ENCODE measurements around the gene RAD51B. TPM values are rescaled to one million over a fixed set of nuclear protein-coding genes. Genes with fewer than 3 reads are reported as not detected.

The RAD51B gene
- total RNA-seq, 4 donors from 2014 or later, result 14.0 to 16.4 (median 14.8) TPM

GRCh38 chr14:68503186-68503825 is 683.7 kb downstream of the RAD51B start:
- intact Hi-C loops (cut with DNase I), result no loop called here
- Histone ChIP-seq H3K9me3 (no peaks in the 10 kb centered on the region), H3K27me3 (no peaks in the 10 kb centered on the region), H3K4me1 (peaks cover 47 to 69% of the 10 kb centered on the region in 2 donors), H3K27ac (peak overlapping the region; percentile 83 to 93 (median 92)), H3K4me3 (replicated peaks in 1 of 3) (no peak overlapping the region), H3K36me3 (no peaks in the 10 kb centered on the region)
- TF ChIP-seq CTCF (IDR thresholded peaks at IDR 0.05), result no peak
- no peak for TF ChIP-seq POLR2A (IDR thresholded peaks at IDR 0.05)
- no peak for DNase-seq
- WGBS, 2 donors, result 95% methylated on average over 7 of the region's 7 CpGs

GRCh38 chr14:68504861-68505260 is 685.3 kb downstream of the RAD51B start:
- WGBS, 2 donors, result 96 to 98% methylated on average over 8 of the region's 8 CpGs
- Histone ChIP-seq H3K27me3 (no peaks in the 10 kb centered on the region), H3K36me3 (no peaks in the 10 kb centered on the region), H3K4me1 (peaks cover 48 to 80% of the 10 kb centered on the region in 2 donors), H3K4me3 (replicated peaks in 1 of 3) (no peak overlapping the region), H3K27ac (peak overlapping the region in 2 of 3 donors; percentile 84 to 91), H3K9me3 (no peaks in the 10 kb centered on the region)
- TF ChIP-seq CTCF (IDR thresholded peaks at IDR 0.05) (no peak), POLR2A (IDR thresholded peaks at IDR 0.05) (no peak)
- DNase-seq, result no peak
- intact Hi-C loops (cut with DNase I), result no loop called here

- intact Hi-C loops (cut with DNase I), result no loop called here
- Histone ChIP-seq H3K36me3 (no peaks in the 10 kb centered on the region), H3K27ac (peak overlapping the region; percentile 73 to 91 (median 84)), H3K4me3 (replicated peaks in 1 of 3) (no peak overlapping the region), H3K27me3 (no peaks in the 10 kb centered on the region), H3K9me3 (no peaks in the 10 kb centered on the region), H3K4me1 (peaks cover 48 to 83% of the 10 kb centered on the region in 2 donors)
- WGBS, 2 donors, result 40 to 42% methylated on average over 17 of the region's 17 CpGs
- peak; percentile 50 to 55 for DNase-seq
- TF ChIP-seq POLR2A (IDR thresholded peaks at IDR 0.05) (peak in 1 of 2 donors; percentile 13), CTCF (IDR thresholded peaks at IDR 0.05) (no peak)
Observed at GRCh38 chr14:68506021-68506644, 686.6 kb downstream of the RAD51B start.

- WGBS, 2 donors, result 50 to 56% methylated on average over 11 of the region's 11 CpGs
- Histone ChIP-seq H3K9me3 (no peaks in the 10 kb centered on the region), H3K27me3 (no peaks in the 10 kb centered on the region), H3K4me3 (replicated peaks in 1 of 3) (no peak overlapping the region), H3K4me1 (peaks cover 41 to 84% of the 10 kb centered on the region in 2 donors), H3K27ac (peak overlapping the region; percentile 73 to 91 (median 84)), H3K36me3 (no peaks in the 10 kb centered on the region)
- TF ChIP-seq CTCF (IDR thresholded peaks at IDR 0.05) (no peak), POLR2A (IDR thresholded peaks at IDR 0.05) (no peak)
- intact Hi-C loops (cut with DNase I), result no loop called here
- DNase-seq, result peak; percentile 47 to 58
Observed at GRCh38 chr14:68506645-68507419, 687.3 kb downstream of the RAD51B start.

All from thyroid gland (tissue), 4 donors.